Neuronal stem cell (in vitro differentiated cells): ENCODE results near the gene PDE6B.

Source experiments
- DNase-seq: peaks from one replicate; pipeline ENCODE4 v3.0.0-alpha.2; 2013; ENCODE audit warnings: low spot score
- H2AFZ ChIP-seq: one replicate; pipeline ENCODE4 v1.6.1; 2013; ENCODE audit warnings: mild to moderate bottlenecking, low read length, inconsistent platforms
- H2AK5ac ChIP-seq: 2 replicates; pipeline ENCODE4 v1.6.1; 2013; ENCODE audit warnings: low read depth, mild to moderate bottlenecking, inconsistent platforms, low read length, moderate library complexity, mixed read lengths
- H2BK120ac ChIP-seq: 2 replicates; pipeline ENCODE4 v1.6.1; 2013; ENCODE audit warnings: low read depth, mild to moderate bottlenecking, inconsistent platforms, low read length, moderate library complexity, mixed read lengths
- H2BK12ac ChIP-seq: one replicate; pipeline ENCODE4 v1.6.1; 2013; ENCODE audit warnings: low read length, inconsistent platforms
- H2BK15ac ChIP-seq: 2 replicates; pipeline ENCODE4 v1.6.1; 2013; ENCODE audit warnings: mild to moderate bottlenecking, low read length, inconsistent platforms, mixed read lengths
- H2BK5ac ChIP-seq: one replicate; pipeline ENCODE4 v1.6.1; 2013; ENCODE audit warnings: inconsistent platforms, mild to moderate bottlenecking, low read length, moderate library complexity
- H3K14ac ChIP-seq: one replicate; pipeline ENCODE4 v1.6.1; 2013; ENCODE audit warnings: low read length, inconsistent platforms
- H3K18ac ChIP-seq: 2 replicates; pipeline ENCODE4 v1.6.1; 2013; ENCODE audit warnings: low read length, inconsistent platforms
- H3K23ac ChIP-seq: 2 replicates; pipeline ENCODE4 v1.6.1; 2013; ENCODE audit warnings: low read depth, mild to moderate bottlenecking, mixed read lengths, low read length, inconsistent platforms; ENCODE audit not compliant: poor library complexity
- H3K27ac ChIP-seq: replicated peaks from 3 replicates; pipeline ENCODE4 v1.5.1; 2013; ENCODE audit warnings: low read length, inconsistent platforms
- H3K27me3 ChIP-seq, 3 experiments: 2 replicates each; pipeline ENCODE4 v1.6.1; 2013; ENCODE audit warnings: low read length in 3 of 3, mild to moderate bottlenecking in 2 of 3, inconsistent platforms in 1 of 3, low read depth in 1 of 3, mixed read lengths in 1 of 3, moderate library complexity in 1 of 3; ENCODE audit not compliant: control insufficient read depth in 3 of 3, insufficient read depth in 3 of 3
- H3K36me3 ChIP-seq, 2 donors: replicated peaks in 1 of 2; 2 replicates each; pipeline ENCODE4 v1.6.1; 2013; ENCODE audit warnings: low read length in 2 of 2; ENCODE audit not compliant: control insufficient read depth in 2 of 2, insufficient read depth in 2 of 2
- H3K4ac ChIP-seq: 2 replicates; pipeline ENCODE4 v1.6.1; 2013; ENCODE audit warnings: inconsistent platforms, mild to moderate bottlenecking, low read length, moderate library complexity
- H3K4me1 ChIP-seq, 2 donors: 1 replicate in 1 of 2; 2 replicates in 1 of 2; pipeline ENCODE4 v1.6.1; 2013; ENCODE audit warnings: low read length in 2 of 2, low read depth in 1 of 2; ENCODE audit not compliant: control insufficient read depth in 2 of 2, insufficient read depth in 1 of 2
- H3K4me2 ChIP-seq: one replicate; pipeline ENCODE4 v1.6.1; 2013; ENCODE audit warnings: mild to moderate bottlenecking, low read length, inconsistent platforms; ENCODE audit not compliant: insufficient read depth, poor library complexity, severe bottlenecking
- H3K4me3 ChIP-seq, 2 donors: 2 replicates each; pipeline ENCODE4 v1.5.1; 2013; ENCODE audit warnings: low read length in 2 of 2, mild to moderate bottlenecking in 2 of 2, inconsistent platforms in 1 of 2, moderate library complexity in 1 of 2
- H3K79me1 ChIP-seq: one replicate; pipeline ENCODE4 v1.6.1; 2013; ENCODE audit warnings: low read depth, mild to moderate bottlenecking, inconsistent platforms, low read length, moderate library complexity
- H3K9ac ChIP-seq: one replicate; pipeline ENCODE4 v1.6.1; 2013; ENCODE audit warnings: mild to moderate bottlenecking, low read depth, low read length, inconsistent platforms; ENCODE audit not compliant: poor library complexity
- H3K9me3 ChIP-seq, 2 donors: replicated peaks in 1 of 2; 2 replicates each; pipeline versions ENCODE3 to v1.6.1; 2013; ENCODE audit warnings: low read length in 2 of 2, mild to moderate bottlenecking in 2 of 2, inconsistent platforms in 1 of 2, low read depth in 1 of 2, mixed read lengths in 1 of 2, moderate library complexity in 1 of 2; ENCODE audit not compliant: control insufficient read depth in 2 of 2, insufficient read depth in 1 of 2
- H4K8ac ChIP-seq: one replicate; pipeline ENCODE4 v1.6.1; 2013; ENCODE audit warnings: low read depth, mild to moderate bottlenecking, inconsistent platforms, low read length, moderate library complexity
- H4K91ac ChIP-seq: one replicate; pipeline ENCODE4 v1.6.1; 2013; ENCODE audit warnings: low read length, low read depth, mild to moderate bottlenecking, inconsistent platforms; ENCODE audit not compliant: poor library complexity
- WGBS, 2 donors: extraction: QIAGEN DNeasy Blood & Tissue Kit; methylation state at CpG; one replicate each; pipeline ENCODE4 v1.1.7; 2013; ENCODE audit warnings: missing lambda C conversion rate in 2 of 2, mixed read lengths in 1 of 2; ENCODE audit not compliant: insufficient read length in 2 of 2, insufficient replicate concordance in 1 of 2; ENCODE audit errors: extremely low coverage in 2 of 2; 5-methylcytosine and 5-hydroxymethylcytosine counted together

The PDE6B gene

DNA sequence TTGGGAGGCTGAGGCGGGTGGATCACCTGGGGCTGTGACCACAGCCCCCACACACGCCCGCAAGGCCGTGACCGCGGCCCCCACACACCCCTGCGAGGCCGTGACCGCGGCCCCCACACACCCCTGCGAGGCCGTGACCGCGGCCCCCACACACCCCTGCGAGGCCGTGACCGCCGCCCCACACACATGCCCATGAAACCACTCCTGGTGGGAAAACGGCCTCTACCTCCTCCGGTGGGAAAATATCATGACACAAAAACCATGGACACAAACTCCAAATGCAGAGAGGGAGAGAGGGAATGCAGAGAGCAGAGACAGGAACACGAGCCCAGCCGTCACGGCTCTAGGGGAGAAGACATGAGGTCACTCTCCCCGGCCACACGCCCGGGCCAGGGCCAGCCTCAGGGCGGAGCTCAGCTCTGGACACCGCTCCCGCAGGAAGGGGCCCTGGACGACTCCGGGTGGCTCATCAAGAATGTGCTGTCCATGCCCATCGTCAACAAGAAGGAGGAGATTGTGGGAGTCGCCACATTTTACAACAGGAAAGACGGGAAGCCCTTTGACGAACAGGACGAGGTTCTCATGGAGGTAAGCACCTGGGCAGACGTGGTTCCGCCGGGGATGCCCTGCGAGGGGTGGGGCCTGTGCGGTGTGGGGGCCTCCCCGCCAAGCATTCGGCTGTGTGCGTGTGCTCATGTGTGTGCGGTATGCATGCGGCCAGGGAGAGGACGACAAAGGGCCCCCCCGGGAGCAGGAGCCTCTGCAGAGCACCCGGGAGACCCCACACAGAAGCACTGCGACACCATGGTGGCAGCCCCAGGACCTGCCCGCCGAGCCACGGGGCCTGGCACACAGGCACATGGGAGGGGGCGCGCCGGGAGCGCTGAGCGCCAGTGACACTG is 31.3 kb downstream of the PDE6B start:
- no peak for DNase-seq
- no CpG with 5 or more reads among the region's 58 CpGs for WGBS, 2 donors
- H2BK120ac ChIP-seq = no peak overlapping the region
- no peak overlapping the region for H2BK12ac ChIP-seq
- H4K8ac ChIP-seq = no peak overlapping the region
- peaks cover 0 to 12% (median 2%) of the 10 kb centered on the region in 3 experiments for H3K27me3 ChIP-seq
- peak overlapping the region; percentile 60 for H3K9ac ChIP-seq
- H3K18ac ChIP-seq = no peak overlapping the region
- H3K4ac ChIP-seq = no peak overlapping the region
- peak overlapping the region; percentile 43 for H2AK5ac ChIP-seq
- H4K91ac ChIP-seq = no peak overlapping the region
- H3K36me3 ChIP-seq = peaks cover 0 to 8% of the 10 kb centered on the region in 2 donors
- H3K14ac ChIP-seq = peak overlapping the region; percentile 56
- H3K4me3 ChIP-seq = peak overlapping the region in 1 of 2 donors; percentile 28
- no peak overlapping the region for H3K27ac ChIP-seq
- no peak overlapping the region for H2BK5ac ChIP-seq
- H2AFZ ChIP-seq = no peak overlapping the region
- no peaks in the 10 kb centered on the region for H3K4me1 ChIP-seq
- H2BK15ac ChIP-seq = no peak overlapping the region
- peaks cover 2% of the 10 kb centered on the region for H3K79me1 ChIP-seq
- no peak overlapping the region for H3K4me2 ChIP-seq
- H3K23ac ChIP-seq = peak overlapping the region; percentile 43
- peaks cover 0 to 7% of the 10 kb centered on the region in 2 donors for H3K9me3 ChIP-seq

DNA sequence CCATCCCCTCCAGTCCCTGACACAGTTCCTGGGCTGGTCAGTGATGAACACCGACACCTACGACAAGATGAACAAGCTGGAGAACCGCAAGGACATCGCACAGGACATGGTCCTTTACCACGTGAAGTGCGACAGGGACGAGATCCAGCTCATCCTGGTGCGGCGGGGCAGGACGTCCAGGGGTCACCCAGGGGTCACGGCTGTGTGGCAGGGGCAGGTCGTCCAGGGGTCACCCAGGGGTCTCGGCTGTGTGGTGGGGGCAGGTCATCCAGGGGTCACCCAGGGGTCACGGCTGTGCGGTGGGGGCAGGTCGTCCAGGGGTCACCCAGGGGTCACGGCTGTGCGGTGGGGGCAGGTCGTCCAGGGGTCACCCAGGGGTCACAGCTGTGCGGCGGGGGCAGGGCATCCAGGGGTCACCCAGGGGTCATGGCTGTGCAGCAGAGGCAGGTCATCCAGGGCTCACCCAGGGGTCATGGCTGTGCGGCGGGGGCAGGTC is 32.0 kb downstream of the PDE6B start:
- H3K9ac ChIP-seq = peak overlapping the region; percentile 60
- H2BK15ac ChIP-seq = no peak overlapping the region
- H2AFZ ChIP-seq = no peak overlapping the region
- H3K4ac ChIP-seq = no peak overlapping the region
- peaks cover 0 to 8% of the 10 kb centered on the region in 2 donors for H3K36me3 ChIP-seq
- H2BK5ac ChIP-seq = no peak overlapping the region
- peak overlapping the region; percentile 41 for H2BK12ac ChIP-seq
- peak overlapping the region in 1 of 2 donors; percentile 28 for H3K4me3 ChIP-seq
- H3K9me3 ChIP-seq = peaks cover 0 to 7% of the 10 kb centered on the region in 2 donors
- peak overlapping the region; percentile 56 for H3K14ac ChIP-seq
- no peak overlapping the region for H3K18ac ChIP-seq
- no peak overlapping the region for H4K8ac ChIP-seq
- H3K4me2 ChIP-seq = no peak overlapping the region
- H3K27ac ChIP-seq = no peak overlapping the region
- no peak overlapping the region for H2BK120ac ChIP-seq
- no peak overlapping the region for H2AK5ac ChIP-seq
- H3K4me1 ChIP-seq = no peaks in the 10 kb centered on the region
- DNase-seq = no peak
- H3K23ac ChIP-seq = peak overlapping the region; percentile 65
- H3K27me3 ChIP-seq = peaks cover 0 to 9% (median 2%) of the 10 kb centered on the region in 3 experiments
- no peak overlapping the region for H4K91ac ChIP-seq
- no CpG with 5 or more reads among the region's 23 CpGs for WGBS, 2 donors
- peaks cover 2% of the 10 kb centered on the region for H3K79me1 ChIP-seq

DNA sequence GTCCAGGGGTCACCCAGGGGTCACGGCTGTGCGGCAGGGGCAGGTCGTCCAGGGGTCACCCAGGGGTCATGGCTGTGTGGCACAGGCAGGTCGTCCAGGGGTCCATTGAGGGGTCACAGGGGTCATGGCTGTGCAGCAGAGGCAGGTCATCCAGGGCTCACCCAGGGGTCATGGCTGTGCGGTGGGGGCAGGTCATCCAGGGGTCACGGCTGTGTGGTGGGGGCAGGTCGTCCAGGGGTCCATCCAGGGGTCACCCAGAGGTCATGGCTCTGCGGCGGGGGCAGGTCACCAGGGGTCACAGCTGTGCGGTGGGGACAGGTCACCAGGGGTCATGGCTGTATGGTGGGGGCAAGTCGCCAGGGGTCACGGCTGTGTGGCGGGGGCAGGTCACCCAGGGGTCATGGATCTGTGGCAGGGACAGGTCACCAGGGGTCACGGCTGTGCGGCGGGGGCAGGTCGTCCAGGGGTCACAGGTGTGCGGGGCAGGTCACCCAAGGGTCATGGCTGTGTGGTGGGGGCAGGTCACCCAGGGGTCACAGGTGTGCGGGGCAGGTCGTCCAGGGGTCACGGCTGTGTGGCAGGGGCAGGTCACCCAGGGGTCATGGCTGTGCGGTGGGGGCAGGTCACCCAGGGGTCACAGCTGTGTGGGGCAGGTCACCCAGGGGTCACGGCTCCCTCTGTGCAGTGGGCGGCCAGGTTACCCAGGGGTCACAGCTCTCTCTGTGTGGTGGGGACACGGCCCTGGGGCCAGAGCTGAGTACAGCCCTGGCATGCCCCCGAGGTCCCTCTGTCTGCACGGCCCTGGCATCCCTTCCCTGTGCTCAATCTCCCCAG is 32.7 kb downstream of the PDE6B start:
- no peak for DNase-seq
- Histone ChIP-seq H3K18ac (no peak overlapping the region), H3K9me3 (peaks cover 0 to 7% of the 10 kb centered on the region in 2 donors), H4K8ac (no peak overlapping the region), H2AK5ac (peak overlapping the region; percentile 46), H3K36me3 (peaks cover 0 to 8% of the 10 kb centered on the region in 2 donors), H3K79me1 (peaks cover 2% of the 10 kb centered on the region), H3K4ac (no peak overlapping the region), H3K27me3 (peaks cover 0 to 5% (median 2%) of the 10 kb centered on the region in 3 experiments), H3K4me1 (peaks cover 0 to under 1% of the 10 kb centered on the region in 2 donors), H3K23ac (peak overlapping the region; percentile 65), H2AFZ (no peak overlapping the region), H2BK5ac (no peak overlapping the region), H4K91ac (no peak overlapping the region), H2BK12ac (peak overlapping the region; percentile 58), H3K9ac (no peak overlapping the region), H2BK120ac (no peak overlapping the region), H3K14ac (no peak overlapping the region), H3K4me3 (no peak overlapping the region), H2BK15ac (no peak overlapping the region), H3K27ac (no peak overlapping the region), H3K4me2 (no peak overlapping the region)
- no CpG with 5 or more reads among the region's 27 CpGs for WGBS, 2 donors
